Measurements from ENCODE around the gene DCLRE1C. TPM values are rescaled to one million over a fixed set of nuclear protein-coding genes. Genes with fewer than 3 reads are reported as not detected.
"Not testable (repeated sequence)": the region's sequence is repeated elsewhere in the genome, so short reads cannot be mapped to it uniquely, and the experiment has no call there.

Gene DCLRE1C
- total and polyA plus RNA-seq, 3 experiments from 2014 or later: 11.3 to 28.4 (median 12.5) TPM

- H3K4me3 Mint-ChIP-seq: peak overlapping the region; percentile 92 to 97 (median 93)
- peaks cover 0 to 2% of the 10 kb centered on the region in 2 donors for H3K27me3 Mint-ChIP-seq
- peak in 1 of 5 donors; percentile 6 for DNase-seq
Observed at GRCh38 chr10:14953424-14954000, 384 bp downstream of the DCLRE1C start.

GRCh38 chr10:14952851-14953423 lies 959 bp downstream of the DCLRE1C start:
- CTCF ChIA-PET: interaction anchor here (0.8 kb wide), 1 partner anchor 21 kb away, joined by 3 read pairs; no protein-coding TSS in a partner anchor
- peaks cover 0 to 2% of the 10 kb centered on the region in 2 donors for H3K27me3 Mint-ChIP-seq
- no peaks in the 10 kb centered on the region for H3K9me3 Mint-ChIP-seq
- Histone ChIP-seq H3K9me3 (ENCODE audit: low read length) (no peaks in the 10 kb centered on the region), H3K27me3 (ENCODE audit: insufficient read depth, low read length, poor library complexity, severe bottlenecking) (no peaks in the 10 kb centered on the region), H3K36me3 (ENCODE audit: insufficient read depth, low read length) (no peaks in the 10 kb centered on the region), H3K27ac (ENCODE audit: low read depth, low read length) (peak overlapping the region; percentile 78), H3K4me1 (ENCODE audit: insufficient read depth, low read length) (peaks cover 32% of the 10 kb centered on the region), H3K4me3 (ENCODE audit: low read length) (peak overlapping the region; percentile 96)
- peaks cover 47 to 63% (median 56%) of the 10 kb centered on the region in 3 donors for H3K4me1 Mint-ChIP-seq
- peak overlapping the region; percentile 92 to 97 (median 93) for H3K4me3 Mint-ChIP-seq
- POLR2A ChIA-PET: interaction anchor here (0.6 to 2.7 kb wide), 3 partner anchors 71 to 115 kb away, joined by 5 to 11 read pairs (median 9); partner anchors contain the start of genes CDNF, HSPA14, MSANTD7 and SUV39H2
- peaks cover 0 to 33% (median 5%) of the 10 kb centered on the region in 3 donors for H3K36me3 Mint-ChIP-seq
- peak in 1 of 5 donors; percentile 19 for DNase-seq
- H3K27ac Mint-ChIP-seq: peak overlapping the region; percentile 90 to 99 (median 96)

More at GRCh38 chr10:14953424-14954000, 384 bp downstream of the DCLRE1C start:
- ChIA-PET CTCF (interaction anchor here (0.8 to 1.0 kb wide), 2 partner anchors 11 to 22 kb away, joined by 3 read pairs; no protein-coding TSS in a partner anchor), POLR2A (interaction anchor here (0.6 to 2.7 kb wide), 3 partner anchors 71 to 115 kb away, joined by 5 to 11 read pairs (median 9); partner anchors contain the start of genes CDNF, HSPA14, MSANTD7 and SUV39H2)
- H3K4me3 ChIP-seq (ENCODE audit: low read length): peak overlapping the region; percentile 96
- H3K27ac ChIP-seq (ENCODE audit: low read depth, low read length): peak overlapping the region; percentile 78
- Mint-ChIP-seq H3K27ac (peak overlapping the region; percentile 90 to 99 (median 96)), H3K4me1 (peaks cover 48 to 64% (median 59%) of the 10 kb centered on the region in 3 donors), H3K9me3 (no peaks in the 10 kb centered on the region), H3K36me3 (peaks cover 0 to 27% (median 5%) of the 10 kb centered on the region in 3 donors)
- no peaks in the 10 kb centered on the region for H3K27me3 ChIP-seq (ENCODE audit: insufficient read depth, low read length, poor library complexity, severe bottlenecking)
- no peaks in the 10 kb centered on the region for H3K36me3 ChIP-seq (ENCODE audit: insufficient read depth, low read length)
- no peaks in the 10 kb centered on the region for H3K9me3 ChIP-seq (ENCODE audit: low read length)
- H3K4me1 ChIP-seq (ENCODE audit: insufficient read depth, low read length): peaks cover 32% of the 10 kb centered on the region

GRCh38 chr10:14949291-14949690 lies 4.6 kb downstream of the DCLRE1C start:
- no peaks in the 10 kb centered on the region for H3K9me3 Mint-ChIP-seq
- CTCF ChIA-PET: no interaction called here

GRCh38 chr10:14947268-14947667 lies 6.6 kb downstream of the DCLRE1C start:
- ChIA-PET POLR2A (no interaction called here), CTCF (no interaction called here)
- DNase-seq: no peak
- Mint-ChIP-seq H3K9me3 (no peaks in the 10 kb centered on the region), H3K4me3 (no peak overlapping the region), H3K27me3 (no peaks in the 10 kb centered on the region), H3K36me3 (peaks cover 4 to 65% (median 12%) of the 10 kb centered on the region in 3 donors), H3K27ac (no peak overlapping the region), H3K4me1 (peaks cover 23 to 38% (median 36%) of the 10 kb centered on the region in 3 donors)
- no peak overlapping the region for H3K4me3 ChIP-seq (ENCODE audit: low read length)
- H3K27ac ChIP-seq (ENCODE audit: low read depth, low read length): no peak overlapping the region
- peaks cover 13% of the 10 kb centered on the region for H3K4me1 ChIP-seq (ENCODE audit: insufficient read depth, low read length)
- H3K27me3 ChIP-seq (ENCODE audit: insufficient read depth, low read length, poor library complexity, severe bottlenecking): no peaks in the 10 kb centered on the region
- no peaks in the 10 kb centered on the region for H3K9me3 ChIP-seq (ENCODE audit: low read length)
- H3K36me3 ChIP-seq (ENCODE audit: insufficient read depth, low read length): peaks cover 6% of the 10 kb centered on the region

More at GRCh38 chr10:14949291-14949690, 4.6 kb downstream of the DCLRE1C start:
- peak overlapping the region in 2 of 8 donors; percentile 26 to 41 for H3K27ac Mint-ChIP-seq
- H3K4me3 Mint-ChIP-seq: no peak overlapping the region
- Histone ChIP-seq H3K4me3 (ENCODE audit: low read length) (no peak overlapping the region), H3K36me3 (ENCODE audit: insufficient read depth, low read length) (peaks cover 6% of the 10 kb centered on the region), H3K4me1 (ENCODE audit: insufficient read depth, low read length) (peaks cover 23% of the 10 kb centered on the region), H3K9me3 (ENCODE audit: low read length) (no peaks in the 10 kb centered on the region), H3K27me3 (ENCODE audit: insufficient read depth, low read length, poor library complexity, severe bottlenecking) (no peaks in the 10 kb centered on the region), H3K27ac (ENCODE audit: low read depth, low read length) (no peak overlapping the region)
- no peak for DNase-seq
- POLR2A ChIA-PET: no interaction called here
- H3K27me3 Mint-ChIP-seq: peaks cover 0 to 2% of the 10 kb centered on the region in 2 donors
- H3K4me1 Mint-ChIP-seq: peaks cover 33 to 48% (median 47%) of the 10 kb centered on the region in 3 donors
- H3K36me3 Mint-ChIP-seq: peaks cover 4 to 55% (median 10%) of the 10 kb centered on the region in 3 donors

GRCh38 chr10:14945108-14945507 lies 8.8 kb downstream of the DCLRE1C start:
- Histone ChIP-seq H3K27ac (ENCODE audit: low read depth, low read length) (no peak overlapping the region), H3K4me1 (ENCODE audit: insufficient read depth, low read length) (no peaks in the 10 kb centered on the region), H3K4me3 (ENCODE audit: low read length) (no peak overlapping the region), H3K27me3 (ENCODE audit: insufficient read depth, low read length, poor library complexity, severe bottlenecking) (no peaks in the 10 kb centered on the region), H3K9me3 (ENCODE audit: low read length) (no peaks in the 10 kb centered on the region), H3K36me3 (ENCODE audit: insufficient read depth, low read length) (peaks cover 6% of the 10 kb centered on the region)
- Mint-ChIP-seq H3K27me3 (no peaks in the 10 kb centered on the region), H3K36me3 (peaks cover 4 to 67% (median 14%) of the 10 kb centered on the region in 3 donors), H3K9me3 (no peaks in the 10 kb centered on the region), H3K27ac (no peak overlapping the region), H3K4me3 (no peak overlapping the region), H3K4me1 (peaks cover 14 to 24% (median 22%) of the 10 kb centered on the region in 3 donors)
- ChIA-PET CTCF (interaction anchor here (0.7 kb wide), 1 partner anchor 549 kb away, joined by 3 read pairs; no protein-coding TSS in a partner anchor), POLR2A (no interaction called here)
- DNase-seq: no peak

GRCh38 chr10:14942950-14943338 lies 11.0 kb downstream of the DCLRE1C start:
- H3K4me1 ChIP-seq (ENCODE audit: insufficient read depth, low read length); H3K9me3 ChIP-seq (ENCODE audit: low read length); DNase-seq; H3K9me3 Mint-ChIP-seq; H3K36me3 ChIP-seq (ENCODE audit: insufficient read depth, low read length); H3K27ac Mint-ChIP-seq; CTCF ChIA-PET; H3K27ac ChIP-seq (ENCODE audit: low read depth, low read length); H3K27me3 Mint-ChIP-seq; H3K4me3 ChIP-seq (ENCODE audit: low read length); H3K27me3 ChIP-seq (ENCODE audit: insufficient read depth, low read length, poor library complexity, severe bottlenecking); POLR2A ChIA-PET; H3K4me3 Mint-ChIP-seq: not testable (repeated sequence)
- peaks cover 13 to 14% (median 13%) of the 10 kb centered on the region in 3 donors for H3K4me1 Mint-ChIP-seq
- peaks cover 4 to 65% (median 10%) of the 10 kb centered on the region in 3 donors for H3K36me3 Mint-ChIP-seq

GRCh38 chr10:14942147-14942949 lies 11.5 kb downstream of the DCLRE1C start:
- peaks cover 13 to 14% (median 14%) of the 10 kb centered on the region in 3 donors for H3K4me1 Mint-ChIP-seq
- DNase-seq; H3K27me3 Mint-ChIP-seq; H3K36me3 ChIP-seq (ENCODE audit: insufficient read depth, low read length); H3K4me3 ChIP-seq (ENCODE audit: low read length); H3K4me1 ChIP-seq (ENCODE audit: insufficient read depth, low read length); POLR2A ChIA-PET; CTCF ChIA-PET; H3K27ac ChIP-seq (ENCODE audit: low read depth, low read length); H3K27me3 ChIP-seq (ENCODE audit: insufficient read depth, low read length, poor library complexity, severe bottlenecking); H3K4me3 Mint-ChIP-seq; H3K9me3 ChIP-seq (ENCODE audit: low read length); H3K9me3 Mint-ChIP-seq: not testable (repeated sequence)
- peaks cover 4 to 64% (median 10%) of the 10 kb centered on the region in 3 donors for H3K36me3 Mint-ChIP-seq
- peak overlapping the region in 5 of 8 donors; percentile 48 to 75 (median 68) for H3K27ac Mint-ChIP-seq

Data from CD8-positive, alpha-beta memory T cell (primary cell).